ENCODE data around the gene MT2A.

- no peak for TF ChIP-seq CTCF (IDR thresholded peaks at IDR 0.05)
- no peak for TF ChIP-seq POLR2A (IDR thresholded peaks at IDR 0.05)
Observed at GRCh38 chr16:56564793-56565477, 43.4 kb upstream of the MT2A start, which contains the start of gene MT4.
